Left ventricle myocardium inferior (tissue), 1 donor: ENCODE measurements around the gene CUL9. TPM values are rescaled to one million over a fixed set of nuclear protein-coding genes. Genes with fewer than 3 reads are reported as not detected.

Experiments
- DNase-seq: peaks from one replicate; pipeline ENCODE4 v3.0.0-alpha.2; 2020
- H3K27ac ChIP-seq: fragments of 200-600 bp; replicated peaks from 2 replicates; pipeline ENCODE4 v1.8.0; 2021
- H3K27me3 ChIP-seq: fragments of 200-600 bp; 2 replicates; pipeline ENCODE4 v1.8.0; 2021; ENCODE audit warnings: low read depth
- H3K36me3 ChIP-seq: fragments of 200-600 bp; 2 replicates; pipeline ENCODE4 v1.8.0; 2021
- H3K4me1 ChIP-seq: fragments of 200-600 bp; 2 replicates; pipeline ENCODE4 v1.8.0; 2021
- H3K4me3 ChIP-seq: fragments of 200-600 bp; 2 replicates; pipeline ENCODE4 v1.8.0; 2021; ENCODE audit warnings: mild to moderate bottlenecking, moderate library complexity
- H3K9me3 ChIP-seq: fragments of 200-600 bp; replicated peaks from 2 replicates; pipeline ENCODE4 v1.8.0; 2021
- CTCF ChIP-seq: fragments of 200-600 bp; IDR thresholded peaks from 2 replicates; pipeline ENCODE4 v1.8.0; 2021; ENCODE audit warnings: antibody characterized with exemption, mild to moderate bottlenecking, borderline replicate concordance
- intact Hi-C: fragments of 100-400 bp; cut with micrococcal nuclease; formaldehyde crosslinking; loops from one replicate; pipeline ENCODE4 v1.11.0; 2022
- total RNA-seq: library from RNA; stranded (reverse); fragmentation: NEBNext Ultra II Directional; extraction: Animal tissue kit (Norgen Biotek cat#: 25700); gene quantifications from one replicate; pipeline ENCODE4 v1.2.1, GENCODE V29; 2021
- donor health status: DM: no; HTN: yes; CAD: no; lungs with severe emphysema.

CUL9 gene
- total RNA-seq, 1 donor from 2014 or later = 14.7 TPM

- H3K27ac ChIP-seq = no peak overlapping the region
- TF ChIP-seq CTCF = no peak
- no peaks in the 10 kb centered on the region for H3K9me3 ChIP-seq
- peaks cover 10% of the 10 kb centered on the region for H3K4me1 ChIP-seq
- intact Hi-C loops = no loop called here
- no peaks in the 10 kb centered on the region for H3K36me3 ChIP-seq
- DNase-seq = no peak
- H3K4me3 ChIP-seq = no peak overlapping the region
- peaks cover 55% of the 10 kb centered on the region for H3K27me3 ChIP-seq
Observed at GRCh38 chr6:43254846-43255245, 72.8 kb downstream of the CUL9 start.

- H3K4me3 ChIP-seq = no peak overlapping the region
- peaks cover 16% of the 10 kb centered on the region for H3K4me1 ChIP-seq
- H3K27me3 ChIP-seq = peaks cover 53% of the 10 kb centered on the region
- no peak for TF ChIP-seq CTCF
- H3K9me3 ChIP-seq = no peaks in the 10 kb centered on the region
- no peaks in the 10 kb centered on the region for H3K36me3 ChIP-seq
- intact Hi-C loops = no loop called here
- no peak overlapping the region for H3K27ac ChIP-seq
- DNase-seq = no peak
Observed at GRCh38 chr6:43255408-43256054, 73.5 kb downstream of the CUL9 start.

GRCh38 chr6:43256670-43257366, 74.8 kb downstream of the CUL9 start:
- TF ChIP-seq CTCF = no peak
- H3K36me3 ChIP-seq = no peaks in the 10 kb centered on the region
- H3K27me3 ChIP-seq = peaks cover 41% of the 10 kb centered on the region

GRCh38 chr6:43257367-43258145, 75.6 kb downstream of the CUL9 start:
- no peak for DNase-seq
- intact Hi-C loops = no loop called here

More at GRCh38 chr6:43256670-43257366, 74.8 kb downstream of the CUL9 start:
- no peak for DNase-seq
- no peaks in the 10 kb centered on the region for H3K9me3 ChIP-seq
- intact Hi-C loops = no loop called here
- no peak overlapping the region for H3K4me3 ChIP-seq
- H3K4me1 ChIP-seq = peaks cover 15% of the 10 kb centered on the region
- H3K27ac ChIP-seq = no peak overlapping the region

GRCh38 chr6:43258180-43258579, 76.2 kb downstream of the CUL9 start:
- no peak overlapping the region for H3K27ac ChIP-seq
- no peak for DNase-seq
- H3K27me3 ChIP-seq = peaks cover 28% of the 10 kb centered on the region
- H3K4me1 ChIP-seq = peaks cover 15% of the 10 kb centered on the region
- no peaks in the 10 kb centered on the region for H3K36me3 ChIP-seq
- no peaks in the 10 kb centered on the region for H3K9me3 ChIP-seq
- TF ChIP-seq CTCF = no peak
- no peak overlapping the region for H3K4me3 ChIP-seq
- intact Hi-C loops = no loop called here

More at GRCh38 chr6:43257367-43258145, 75.6 kb downstream of the CUL9 start:
- Histone ChIP-seq H3K4me3 (no peak overlapping the region), H3K27ac (no peak overlapping the region), H3K36me3 (no peaks in the 10 kb centered on the region), H3K27me3 (peaks cover 34% of the 10 kb centered on the region), H3K9me3 (no peaks in the 10 kb centered on the region), H3K4me1 (peaks cover 15% of the 10 kb centered on the region)
- TF ChIP-seq CTCF = no peak
